SK-N-SH (cell line): ENCODE data around the gene LTV1. TPM values are rescaled to one million over a fixed set of nuclear protein-coding genes. Genes with fewer than 3 reads are reported as not detected.

ENCODE experiments used
- CTCF ChIA-PET: fragments of 300-600, 350-600 bp; formaldehyde crosslinking; extraction: SDS; loops from one replicate; lab custom pipeline; 2021; lab: Yijun Ruan, JAX
- POLR2A ChIA-PET: fragments of 350-600 bp; sonication (Branson Sonifier 250); formaldehyde crosslinking; extraction: SDS; loops from one replicate; lab custom pipeline; 2020; ENCODE audit warnings: antibody characterized with exemption, inconsistent platforms; lab: Yijun Ruan, JAX
- DNase-seq: peaks from one replicate; pipeline ENCODE4 v3.0.0; 2012
- H2AFZ ChIP-seq: fragments of 200-600 bp; sonication (generic); 2 replicates; pipeline ENCODE4 v1.8.1; 2016; ENCODE audit warnings: antibody characterized with exemption, mild to moderate bottlenecking, low read depth
- H3F3A ChIP-seq: fragments of 200-600 bp; sonication (generic); replicated peaks from 2 replicates; pipeline ENCODE3; 2016; ENCODE audit warnings: antibody characterized with exemption, mild to moderate bottlenecking; ENCODE audit not compliant: insufficient read depth
- H3K27ac ChIP-seq, 2 experiments: fragments of 200-500 bp in 1 of 2; fragments of 200-600 bp in 1 of 2; sonication (Bioruptor generic) in 1 of 2; sonication (generic), shearing (Covaris generic) in 1 of 2; 2 replicates each; pipeline versions ENCODE4 v1.5.1 to v1.6.1; 2014 to 2016; ENCODE audit warnings: low read depth in 2 of 2, inconsistent platforms in 1 of 2, low read length in 1 of 2, mild to moderate bottlenecking in 1 of 2, mixed read lengths in 1 of 2
- H3K27me3 ChIP-seq: fragments of 200-600 bp; sonication (generic), shearing (Covaris generic); 2 replicates; pipeline ENCODE4 v1.6.1; 2016; ENCODE audit warnings: mixed run types; ENCODE audit not compliant: insufficient read depth
- H3K36me3 ChIP-seq, 2 experiments: fragments of 200-500 bp in 1 of 2; fragments of 200-600 bp in 1 of 2; sonication (Bioruptor generic) in 1 of 2; sonication (generic) in 1 of 2; replicated peaks in 1 of 2; 2 replicates each; pipeline versions ENCODE3 to v1.5.1; 2014 to 2016; ENCODE audit warnings: low read length in 1 of 2, mild to moderate bottlenecking in 1 of 2; ENCODE audit not compliant: insufficient read depth in 2 of 2, control insufficient read depth in 1 of 2
- H3K4me1 ChIP-seq, 2 experiments: fragments of 200-500 bp in 1 of 2; fragments of 200-600 bp in 1 of 2; sonication (Bioruptor generic) in 1 of 2; sonication (generic), shearing (Covaris generic) in 1 of 2; 2 replicates each; pipeline versions ENCODE4 v1.5.1 to v1.6.1; 2014 to 2016; ENCODE audit warnings: low read depth in 1 of 2, low read length in 1 of 2, mixed run types in 1 of 2; ENCODE audit not compliant: insufficient read depth in 2 of 2, control insufficient read depth in 1 of 2
- H3K4me2 ChIP-seq: fragments of 200-600 bp; sonication (generic), shearing (Covaris generic); 2 replicates; pipeline ENCODE4 v1.6.1; 2017; ENCODE audit warnings: mixed run types
- H3K4me3 ChIP-seq, 2 experiments: fragments of 200-500 bp in 1 of 2; fragments of 200-600 bp in 1 of 2; sonication (Bioruptor generic) in 1 of 2; sonication (generic), shearing (Covaris generic) in 1 of 2; 2 replicates each; pipeline versions ENCODE4 v1.5.1 to v1.8.1; 2014 to 2016; ENCODE audit warnings: low read depth in 2 of 2, inconsistent platforms in 1 of 2, low read length in 1 of 2, mild to moderate bottlenecking in 1 of 2, mixed read lengths in 1 of 2, moderate library complexity in 1 of 2
- H3K79me2 ChIP-seq: fragments of 200-600 bp; sonication (generic); 2 replicates; pipeline ENCODE4 v1.8.1; 2017; ENCODE audit warnings: mild to moderate bottlenecking; ENCODE audit not compliant: insufficient read depth
- H3K9ac ChIP-seq: fragments of 200-600 bp; sonication (generic); 2 replicates; pipeline ENCODE4 v1.6.1; 2017; ENCODE audit warnings: mixed run types
- H3K9me2 ChIP-seq: fragments of 200-600 bp; sonication (generic); 2 replicates; pipeline ENCODE4 v1.6.1; 2017; ENCODE audit warnings: mixed run types
- H3K9me3 ChIP-seq: fragments of 200-600 bp; sonication (generic); 2 replicates; pipeline ENCODE4 v1.6.1; 2017; ENCODE audit warnings: mixed run types, mild to moderate bottlenecking, moderate library complexity
- H4K20me1 ChIP-seq: fragments of 200-600 bp; sonication (generic); 2 replicates; pipeline ENCODE4 v1.6.1; 2017; ENCODE audit warnings: mild to moderate bottlenecking, mixed run types; ENCODE audit not compliant: insufficient read depth
- EP300 ChIP-seq, 2 experiments: IDR thresholded peaks; 2 replicates each; pipeline versions ENCODE4 v1.4.0 to v1.6.1; 2012; ENCODE audit warnings: borderline replicate concordance in 1 of 2, low read depth in 1 of 2, low read length in 1 of 2
- FOXJ3 ChIP-seq: sonication (generic); formaldehyde crosslinking; IDR thresholded peaks from 2 replicates; pipeline ENCODE4 v1.5.1; 2020; ENCODE audit warnings: mild to moderate bottlenecking, missing genetic modification reagents
- FOXM1 ChIP-seq: IDR thresholded peaks from 2 replicates; pipeline ENCODE4 v1.4.0; 2012; ENCODE audit warnings: low read depth, mild to moderate bottlenecking
- JUND ChIP-seq: IDR thresholded peaks from 2 replicates; pipeline ENCODE4 v1.4.0; 2012
- MEF2A ChIP-seq: IDR thresholded peaks from 2 replicates; pipeline ENCODE4 v1.4.0; 2012; ENCODE audit warnings: low read depth, borderline replicate concordance
- POLR2AphosphoS5 ChIP-seq: IDR thresholded peaks from 2 replicates; pipeline ENCODE4 v1.6.1; 2012; ENCODE audit warnings: low read depth, low read length
- RAD21 ChIP-seq: IDR thresholded peaks from 2 replicates; pipeline ENCODE4 v1.6.1; 2012; ENCODE audit warnings: mild to moderate bottlenecking, low read length
- RFX5 ChIP-seq: IDR thresholded peaks from 2 replicates; pipeline ENCODE4 v1.6.1; 2012; ENCODE audit warnings: mild to moderate bottlenecking, improper control_type of control experiment, low read length
- SIN3A ChIP-seq: IDR thresholded peaks from 2 replicates; pipeline ENCODE4 v1.6.1; 2012; ENCODE audit warnings: low read depth, mild to moderate bottlenecking, low read length, moderate library complexity, borderline replicate concordance
- SMC3 ChIP-seq: IDR thresholded peaks from 2 replicates; pipeline ENCODE4 v1.6.1; 2012; ENCODE audit warnings: low read depth, low read length, improper control_type of control experiment
- TAF1 ChIP-seq: IDR thresholded peaks from 2 replicates; pipeline ENCODE4 v1.6.1; 2012; ENCODE audit warnings: low read depth, mild to moderate bottlenecking, low read length, moderate library complexity, borderline replicate concordance
- TCF12 ChIP-seq: IDR thresholded peaks from 2 replicates; pipeline ENCODE4 v1.4.0; 2012
- TEAD4 ChIP-seq: IDR thresholded peaks from 2 replicates; pipeline ENCODE4 v1.4.0; 2012; ENCODE audit warnings: mild to moderate bottlenecking, borderline replicate concordance; ENCODE audit not compliant: insufficient read depth
- WGBS: methylation state at CpG from one replicate; pipeline ENCODE4 v1.1.6; 2017; ENCODE audit warnings: low lambda C conversion rate; 5-methylcytosine and 5-hydroxymethylcytosine counted together
- polyA plus RNA-seq, 3 experiments: library from polyadenylated mRNA; depleted of rRNA; stranded (reverse); fragments of >200 nt; gene quantifications; 2 replicates each; pipeline ENCODE4 v1.2.3, GENCODE V29; 2012
- TF ChIP-seq, protein P1 (sequence below): IDR thresholded peaks from 2 replicates; pipeline ENCODE4; 2012
- TF ChIP-seq, protein P2 (sequence below): fragments of 200-600 bp; sonication (generic); IDR thresholded peaks from 2 replicates; pipeline ENCODE4 v1.6.1; 2017; ENCODE audit warnings: antibody characterized with exemption, mild to moderate bottlenecking, moderate library complexity
- TF ChIP-seq, protein P3 (sequence below): fragments of 150-350 bp; IDR thresholded peaks from 2 replicates; pipeline ENCODE4 v1.6.1; 2017; ENCODE audit warnings: antibody characterized with exemption, low read length, low read depth, borderline replicate concordance
- TF ChIP-seq, protein P4 (sequence below): IDR thresholded peaks from 2 replicates; pipeline ENCODE4 v1.4.0; 2012; ENCODE audit warnings: low read depth, borderline replicate concordance
- TF ChIP-seq, protein P5 (sequence below): IDR thresholded peaks from 2 replicates; pipeline ENCODE4 v1.6.1; 2012; ENCODE audit warnings: mild to moderate bottlenecking, low read depth, low read length, moderate library complexity
- TF ChIP-seq, protein P6 (sequence below): IDR thresholded peaks from 2 replicates; pipeline ENCODE4 v1.4.0; 2012; ENCODE audit warnings: low read depth

Gene LTV1
- polyA plus RNA-seq, 1 of the 3 experiments (the other 2 are of a cell fraction): 19.4 TPM

DNA sequence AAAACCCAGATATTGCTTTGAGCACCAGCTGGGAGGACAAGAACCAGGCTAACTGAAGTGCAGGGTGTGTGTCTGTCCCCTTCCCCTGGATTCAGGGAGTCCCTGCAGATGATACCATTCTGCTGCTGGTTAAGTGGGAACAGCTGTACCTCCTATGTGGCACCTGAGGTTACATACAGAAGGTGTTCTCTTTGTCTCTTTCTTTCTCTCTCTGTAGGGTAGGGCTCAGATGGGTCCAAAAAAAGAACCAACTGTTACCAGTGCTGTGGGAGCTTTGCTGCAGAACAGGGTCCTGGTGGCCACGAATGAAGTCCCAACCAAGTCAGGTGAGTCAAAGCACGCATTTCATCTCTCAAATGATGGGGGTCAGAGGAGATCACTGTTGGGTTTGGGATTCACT lies 59.7 kb downstream of the LTV1 start:
- H3K9me3 ChIP-seq: no peaks in the 10 kb centered on the region
- 14% methylated on average over 2 of the region's 2 CpGs for whole genome bisulfite sequencing
- H3K27me3 ChIP-seq: no peaks in the 10 kb centered on the region
- H3K9me2 ChIP-seq: no peaks in the 10 kb centered on the region
- no peaks in the 10 kb centered on the region for H3K4me1 ChIP-seq
- no peak overlapping the region for H2AFZ ChIP-seq
- no peaks in the 10 kb centered on the region for H3K36me3 ChIP-seq
- no peak overlapping the region for H3K27ac ChIP-seq
- H3K79me2 ChIP-seq: no peaks in the 10 kb centered on the region
- H4K20me1 ChIP-seq: no peaks in the 10 kb centered on the region
- DNase-seq: no peak
- H3K9ac ChIP-seq: no peak overlapping the region
- TF ChIP-seq TEAD4 (no peak), POLR2AphosphoS5 (no peak), SIN3A (no peak), FOXM1 (no peak), SMC3 (no peak), MEF2A (no peak), EP300 (IDR thresholded peaks at IDR 0.05; ENCODE audit: borderline replicate concordance in 1 of 2, low read depth in 1 of 2, low read length in 1 of 2) (no peak), JUND (no peak), RFX5 (no peak), TAF1 (no peak), TCF12 (no peak), RAD21 (no peak), FOXJ3 (CRISPR knock-in tag) (no peak)
- TF ChIP-seq, protein P1, sequence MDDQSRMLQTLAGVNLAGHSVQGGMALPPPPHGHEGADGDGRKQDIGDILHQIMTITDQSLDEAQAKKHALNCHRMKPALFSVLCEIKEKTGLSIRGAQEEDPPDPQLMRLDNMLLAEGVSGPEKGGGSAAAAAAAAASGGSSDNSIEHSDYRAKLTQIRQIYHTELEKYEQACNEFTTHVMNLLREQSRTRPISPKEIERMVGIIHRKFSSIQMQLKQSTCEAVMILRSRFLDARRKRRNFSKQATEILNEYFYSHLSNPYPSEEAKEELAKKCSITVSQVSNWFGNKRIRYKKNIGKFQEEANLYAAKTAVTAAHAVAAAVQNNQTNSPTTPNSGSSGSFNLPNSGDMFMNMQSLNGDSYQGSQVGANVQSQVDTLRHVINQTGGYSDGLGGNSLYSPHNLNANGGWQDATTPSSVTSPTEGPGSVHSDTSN: no peak
- TF ChIP-seq, protein P2, sequence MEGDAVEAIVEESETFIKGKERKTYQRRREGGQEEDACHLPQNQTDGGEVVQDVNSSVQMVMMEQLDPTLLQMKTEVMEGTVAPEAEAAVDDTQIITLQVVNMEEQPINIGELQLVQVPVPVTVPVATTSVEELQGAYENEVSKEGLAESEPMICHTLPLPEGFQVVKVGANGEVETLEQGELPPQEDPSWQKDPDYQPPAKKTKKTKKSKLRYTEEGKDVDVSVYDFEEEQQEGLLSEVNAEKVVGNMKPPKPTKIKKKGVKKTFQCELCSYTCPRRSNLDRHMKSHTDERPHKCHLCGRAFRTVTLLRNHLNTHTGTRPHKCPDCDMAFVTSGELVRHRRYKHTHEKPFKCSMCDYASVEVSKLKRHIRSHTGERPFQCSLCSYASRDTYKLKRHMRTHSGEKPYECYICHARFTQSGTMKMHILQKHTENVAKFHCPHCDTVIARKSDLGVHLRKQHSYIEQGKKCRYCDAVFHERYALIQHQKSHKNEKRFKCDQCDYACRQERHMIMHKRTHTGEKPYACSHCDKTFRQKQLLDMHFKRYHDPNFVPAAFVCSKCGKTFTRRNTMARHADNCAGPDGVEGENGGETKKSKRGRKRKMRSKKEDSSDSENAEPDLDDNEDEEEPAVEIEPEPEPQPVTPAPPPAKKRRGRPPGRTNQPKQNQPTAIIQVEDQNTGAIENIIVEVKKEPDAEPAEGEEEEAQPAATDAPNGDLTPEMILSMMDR: no peak
- TF ChIP-seq, protein P3, sequence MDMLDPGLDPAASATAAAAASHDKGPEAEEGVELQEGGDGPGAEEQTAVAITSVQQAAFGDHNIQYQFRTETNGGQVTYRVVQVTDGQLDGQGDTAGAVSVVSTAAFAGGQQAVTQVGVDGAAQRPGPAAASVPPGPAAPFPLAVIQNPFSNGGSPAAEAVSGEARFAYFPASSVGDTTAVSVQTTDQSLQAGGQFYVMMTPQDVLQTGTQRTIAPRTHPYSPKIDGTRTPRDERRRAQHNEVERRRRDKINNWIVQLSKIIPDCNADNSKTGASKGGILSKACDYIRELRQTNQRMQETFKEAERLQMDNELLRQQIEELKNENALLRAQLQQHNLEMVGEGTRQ: no peak
- TF ChIP-seq, protein P4, sequence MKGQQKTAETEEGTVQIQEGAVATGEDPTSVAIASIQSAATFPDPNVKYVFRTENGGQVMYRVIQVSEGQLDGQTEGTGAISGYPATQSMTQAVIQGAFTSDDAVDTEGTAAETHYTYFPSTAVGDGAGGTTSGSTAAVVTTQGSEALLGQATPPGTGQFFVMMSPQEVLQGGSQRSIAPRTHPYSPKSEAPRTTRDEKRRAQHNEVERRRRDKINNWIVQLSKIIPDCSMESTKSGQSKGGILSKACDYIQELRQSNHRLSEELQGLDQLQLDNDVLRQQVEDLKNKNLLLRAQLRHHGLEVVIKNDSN: no peak
- TF ChIP-seq, protein P5, sequence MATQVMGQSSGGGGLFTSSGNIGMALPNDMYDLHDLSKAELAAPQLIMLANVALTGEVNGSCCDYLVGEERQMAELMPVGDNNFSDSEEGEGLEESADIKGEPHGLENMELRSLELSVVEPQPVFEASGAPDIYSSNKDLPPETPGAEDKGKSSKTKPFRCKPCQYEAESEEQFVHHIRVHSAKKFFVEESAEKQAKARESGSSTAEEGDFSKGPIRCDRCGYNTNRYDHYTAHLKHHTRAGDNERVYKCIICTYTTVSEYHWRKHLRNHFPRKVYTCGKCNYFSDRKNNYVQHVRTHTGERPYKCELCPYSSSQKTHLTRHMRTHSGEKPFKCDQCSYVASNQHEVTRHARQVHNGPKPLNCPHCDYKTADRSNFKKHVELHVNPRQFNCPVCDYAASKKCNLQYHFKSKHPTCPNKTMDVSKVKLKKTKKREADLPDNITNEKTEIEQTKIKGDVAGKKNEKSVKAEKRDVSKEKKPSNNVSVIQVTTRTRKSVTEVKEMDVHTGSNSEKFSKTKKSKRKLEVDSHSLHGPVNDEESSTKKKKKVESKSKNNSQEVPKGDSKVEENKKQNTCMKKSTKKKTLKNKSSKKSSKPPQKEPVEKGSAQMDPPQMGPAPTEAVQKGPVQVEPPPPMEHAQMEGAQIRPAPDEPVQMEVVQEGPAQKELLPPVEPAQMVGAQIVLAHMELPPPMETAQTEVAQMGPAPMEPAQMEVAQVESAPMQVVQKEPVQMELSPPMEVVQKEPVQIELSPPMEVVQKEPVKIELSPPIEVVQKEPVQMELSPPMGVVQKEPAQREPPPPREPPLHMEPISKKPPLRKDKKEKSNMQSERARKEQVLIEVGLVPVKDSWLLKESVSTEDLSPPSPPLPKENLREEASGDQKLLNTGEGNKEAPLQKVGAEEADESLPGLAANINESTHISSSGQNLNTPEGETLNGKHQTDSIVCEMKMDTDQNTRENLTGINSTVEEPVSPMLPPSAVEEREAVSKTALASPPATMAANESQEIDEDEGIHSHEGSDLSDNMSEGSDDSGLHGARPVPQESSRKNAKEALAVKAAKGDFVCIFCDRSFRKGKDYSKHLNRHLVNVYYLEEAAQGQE: no peak
- TF ChIP-seq, protein P6, sequence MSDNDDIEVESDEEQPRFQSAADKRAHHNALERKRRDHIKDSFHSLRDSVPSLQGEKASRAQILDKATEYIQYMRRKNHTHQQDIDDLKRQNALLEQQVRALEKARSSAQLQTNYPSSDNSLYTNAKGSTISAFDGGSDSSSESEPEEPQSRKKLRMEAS: no peak
- ChIA-PET CTCF (interaction anchor here (1.0 kb wide), 1 partner anchor 18 kb away, joined by 3 read pairs; no protein-coding TSS in a partner anchor), POLR2A (no interaction called here)
- H3F3A ChIP-seq: no peaks in the 10 kb centered on the region
- no peak overlapping the region for H3K4me2 ChIP-seq
- no peak overlapping the region for H3K4me3 ChIP-seq
